ENCODE data around the gene PTPRS. TPM values are rescaled to one million over a fixed set of nuclear protein-coding genes. Genes with fewer than 3 reads are reported as not detected.

PTPRS gene
- total and polyA plus RNA-seq, 2 donors = 4.7 to 8.5 TPM

DNA sequence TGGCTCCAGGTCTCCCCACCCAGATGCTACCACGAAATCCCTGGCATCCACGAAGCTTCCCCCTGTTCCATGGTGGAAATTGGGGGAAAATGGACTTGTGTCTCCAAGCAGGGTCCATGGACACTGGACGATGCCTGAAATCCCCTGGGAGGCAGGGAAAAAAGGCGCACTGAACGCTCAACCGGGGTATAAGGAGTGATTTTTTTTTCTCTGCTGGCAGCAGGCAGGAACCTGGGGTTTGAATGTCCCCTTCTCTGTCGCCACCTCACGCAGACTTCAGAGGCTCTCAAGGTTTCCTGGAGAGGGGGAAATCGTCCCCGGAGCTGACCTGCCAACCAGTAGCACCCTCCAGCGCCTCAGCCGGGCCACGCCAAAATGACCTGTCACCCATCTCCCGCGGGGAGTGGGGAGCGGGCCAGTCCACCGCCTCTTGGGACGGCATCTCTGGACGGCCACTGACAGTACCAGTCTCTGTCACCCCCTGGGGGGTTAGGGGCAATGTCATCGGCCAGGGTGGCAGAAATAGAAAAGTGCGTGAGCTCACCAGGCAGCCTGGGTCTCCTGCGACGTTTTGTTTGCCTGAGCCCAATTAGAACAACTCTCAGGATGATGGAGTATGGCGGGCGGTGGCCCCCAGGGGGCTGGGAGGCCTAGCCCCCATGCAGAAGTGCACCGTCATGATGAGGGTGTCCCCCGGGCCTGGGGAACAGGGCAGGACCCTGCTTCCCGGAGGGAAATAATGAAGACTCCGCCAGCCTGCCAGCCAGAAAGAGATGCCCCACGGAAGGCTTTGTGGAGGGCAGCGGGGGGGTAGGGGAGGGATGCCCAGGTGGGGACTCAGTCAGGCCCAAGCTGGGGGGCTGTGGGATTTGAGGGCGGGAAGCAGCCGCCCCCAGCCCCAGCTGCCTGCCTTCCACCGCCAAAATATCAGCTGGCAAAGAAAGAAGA, 2.6 kb downstream of the PTPRS start:
- Histone ChIP-seq H3K36me3 (ENCODE audit: control insufficient read depth in 2 of 2, insufficient read depth in 2 of 2, low read length in 1 of 2) (no peaks in the 10 kb centered on the region), H3K9me3 (ENCODE audit: control insufficient read depth in 2 of 2, insufficient read depth in 1 of 2, low read length in 1 of 2) (peaks cover 4 to 5% of the 10 kb centered on the region in 2 donors), H3K27me3 (ENCODE audit: control insufficient read depth in 2 of 2, insufficient read depth in 1 of 2, low read length in 1 of 2) (peaks cover 69 to 86% of the 10 kb centered on the region in 2 donors), H3K4me1 (ENCODE audit: control insufficient read depth in 2 of 2, insufficient read depth in 2 of 2, low read length in 2 of 2) (peaks cover 3 to 14% of the 10 kb centered on the region in 2 donors), H3K27ac (ENCODE audit: low read depth in 1 of 2, low read length in 1 of 2) (no peak overlapping the region), H3K4me3 (ENCODE audit: low read length in 2 of 2) (no peak overlapping the region)
- no peak for DNase-seq (ENCODE audit: low read depth in 6 of 9, low spot score in 9 of 9)
- WGBS = 55% methylated on average over 34 of the region's 34 CpGs

DNA sequence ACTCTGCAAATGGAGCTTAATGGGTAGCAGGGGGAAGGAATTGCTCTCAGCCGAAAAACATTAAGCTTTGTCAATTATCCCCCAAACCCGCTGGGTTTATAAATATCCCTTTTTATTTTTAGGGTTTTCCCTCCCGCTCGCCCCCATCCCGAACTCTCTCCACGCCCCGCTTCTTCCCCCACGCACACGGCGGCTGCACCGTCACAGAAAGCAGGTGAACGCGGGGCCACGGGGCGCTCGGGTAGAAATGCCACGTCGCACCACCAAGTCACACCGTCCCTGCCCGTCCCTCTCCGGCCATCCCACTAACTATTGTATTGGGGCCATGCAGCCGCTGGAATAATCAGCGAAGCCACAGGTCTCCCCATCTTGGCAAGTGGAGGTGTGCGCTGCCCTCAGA, 3.5 kb downstream of the PTPRS start:
- no peak overlapping the region for H3K4me3 ChIP-seq (ENCODE audit: low read length in 2 of 2)
- H3K9me3 ChIP-seq (ENCODE audit: control insufficient read depth in 2 of 2, insufficient read depth in 1 of 2, low read length in 1 of 2) = peaks cover 4 to 5% of the 10 kb centered on the region in 2 donors
- H3K36me3 ChIP-seq (ENCODE audit: control insufficient read depth in 2 of 2, insufficient read depth in 2 of 2, low read length in 1 of 2) = no peaks in the 10 kb centered on the region
- DNase-seq (ENCODE audit: low read depth in 6 of 9, low spot score in 9 of 9) = no peak
- peaks cover 3 to 14% of the 10 kb centered on the region in 2 donors for H3K4me1 ChIP-seq (ENCODE audit: control insufficient read depth in 2 of 2, insufficient read depth in 2 of 2, low read length in 2 of 2)
- H3K27me3 ChIP-seq (ENCODE audit: control insufficient read depth in 2 of 2, insufficient read depth in 1 of 2, low read length in 1 of 2) = peaks cover 67 to 80% of the 10 kb centered on the region in 2 donors
- WGBS = 88% methylated on average over 24 of the region's 24 CpGs
- H3K27ac ChIP-seq (ENCODE audit: low read depth in 1 of 2, low read length in 1 of 2) = no peak overlapping the region

- peak in 2 of 9 donors; percentile 16 to 26 for DNase-seq (ENCODE audit: low read depth in 6 of 9, low spot score in 9 of 9)
- Histone ChIP-seq H3K36me3 (ENCODE audit: control insufficient read depth in 2 of 2, insufficient read depth in 2 of 2, low read length in 1 of 2) (no peaks in the 10 kb centered on the region), H3K4me1 (ENCODE audit: control insufficient read depth in 2 of 2, insufficient read depth in 2 of 2, low read length in 2 of 2) (peaks cover 3 to 14% of the 10 kb centered on the region in 2 donors), H3K4me3 (ENCODE audit: low read length in 2 of 2) (no peak overlapping the region), H3K27me3 (ENCODE audit: control insufficient read depth in 2 of 2, insufficient read depth in 1 of 2, low read length in 1 of 2) (peaks cover 60 to 76% of the 10 kb centered on the region in 2 donors), H3K27ac (ENCODE audit: low read depth in 1 of 2, low read length in 1 of 2) (no peak overlapping the region), H3K9me3 (ENCODE audit: control insufficient read depth in 2 of 2, insufficient read depth in 1 of 2, low read length in 1 of 2) (peaks cover 4 to 5% of the 10 kb centered on the region in 2 donors)
- WGBS = 5% methylated on average over 21 of the region's 21 CpGs
Measured at GRCh38 chr19:5336195-5336965, 4.2 kb downstream of the PTPRS start.

- 50% methylated on average over 15 of the region's 15 CpGs for WGBS
- no peak overlapping the region for H3K27ac ChIP-seq (ENCODE audit: low read depth in 1 of 2, low read length in 1 of 2)
- peaks cover 3 to 14% of the 10 kb centered on the region in 2 donors for H3K4me1 ChIP-seq (ENCODE audit: control insufficient read depth in 2 of 2, insufficient read depth in 2 of 2, low read length in 2 of 2)
- no peaks in the 10 kb centered on the region for H3K9me3 ChIP-seq (ENCODE audit: control insufficient read depth in 2 of 2, insufficient read depth in 1 of 2, low read length in 1 of 2)
- no peaks in the 10 kb centered on the region for H3K36me3 ChIP-seq (ENCODE audit: control insufficient read depth in 2 of 2, insufficient read depth in 2 of 2, low read length in 1 of 2)
- no peak for DNase-seq (ENCODE audit: low read depth in 6 of 9, low spot score in 9 of 9)
- peaks cover 53 to 69% of the 10 kb centered on the region in 2 donors for H3K27me3 ChIP-seq (ENCODE audit: control insufficient read depth in 2 of 2, insufficient read depth in 1 of 2, low read length in 1 of 2)
- no peak overlapping the region for H3K4me3 ChIP-seq (ENCODE audit: low read length in 2 of 2)
Measured at GRCh38 chr19:5335593-5335992, 5.0 kb downstream of the PTPRS start.

DNA sequence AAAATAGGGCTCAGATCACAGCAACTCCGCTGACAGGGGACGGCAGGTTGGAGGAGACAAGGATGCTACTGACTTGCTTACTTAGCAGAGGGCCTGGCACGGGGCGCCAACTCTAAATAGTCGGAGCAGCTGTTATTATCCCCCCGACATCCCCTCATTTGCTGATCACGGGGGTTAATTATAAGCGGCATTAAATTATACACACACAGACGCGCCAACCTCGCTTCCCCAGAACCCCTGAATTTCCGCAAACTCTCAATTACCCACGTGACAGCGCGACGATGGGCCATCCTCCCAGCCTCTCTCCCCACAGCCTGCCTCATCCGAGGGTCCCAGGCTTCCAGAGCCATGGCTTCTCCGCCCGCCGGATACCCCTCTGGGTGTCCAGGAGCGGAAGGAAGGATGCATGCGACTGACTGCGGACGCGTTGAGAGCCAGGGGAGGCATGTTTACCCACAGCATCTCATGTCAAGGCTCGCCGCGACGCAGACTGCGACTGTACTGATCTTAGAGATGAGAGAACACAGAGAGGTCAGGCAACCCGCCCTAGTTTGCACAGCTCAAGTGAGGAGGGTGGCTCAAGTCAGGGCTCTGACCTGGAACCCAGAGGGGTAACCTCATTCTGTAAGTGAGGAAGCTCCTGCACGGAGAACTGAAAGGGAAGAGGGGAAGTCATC, 5.7 kb downstream of the PTPRS start:
- Histone ChIP-seq H3K9me3 (ENCODE audit: control insufficient read depth in 2 of 2, insufficient read depth in 1 of 2, low read length in 1 of 2) (no peaks in the 10 kb centered on the region), H3K36me3 (ENCODE audit: control insufficient read depth in 2 of 2, insufficient read depth in 2 of 2, low read length in 1 of 2) (no peaks in the 10 kb centered on the region), H3K27me3 (ENCODE audit: control insufficient read depth in 2 of 2, insufficient read depth in 1 of 2, low read length in 1 of 2) (peaks cover 46 to 64% of the 10 kb centered on the region in 2 donors), H3K27ac (ENCODE audit: low read depth in 1 of 2, low read length in 1 of 2) (no peak overlapping the region), H3K4me1 (ENCODE audit: control insufficient read depth in 2 of 2, insufficient read depth in 2 of 2, low read length in 2 of 2) (peaks cover 3 to 14% of the 10 kb centered on the region in 2 donors), H3K4me3 (ENCODE audit: low read length in 2 of 2) (no peak overlapping the region)
- no peak for DNase-seq (ENCODE audit: low read depth in 6 of 9, low spot score in 9 of 9)
- 88% methylated on average over 32 of the region's 32 CpGs for whole genome bisulfite sequencing

GRCh38 chr19:5334366-5334739, 6.3 kb downstream of the PTPRS start:
- WGBS = 89% methylated on average over 10 of the region's 10 CpGs
- peaks cover 40 to 58% of the 10 kb centered on the region in 2 donors for H3K27me3 ChIP-seq (ENCODE audit: control insufficient read depth in 2 of 2, insufficient read depth in 1 of 2, low read length in 1 of 2)

GRCh38 chr19:5333581-5334365, 6.8 kb downstream of the PTPRS start:
- Histone ChIP-seq H3K27ac (ENCODE audit: low read depth in 1 of 2, low read length in 1 of 2) (no peak overlapping the region), H3K27me3 (ENCODE audit: control insufficient read depth in 2 of 2, insufficient read depth in 1 of 2, low read length in 1 of 2) (peaks cover 35 to 52% of the 10 kb centered on the region in 2 donors), H3K4me3 (ENCODE audit: low read length in 2 of 2) (no peak overlapping the region), H3K36me3 (ENCODE audit: control insufficient read depth in 2 of 2, insufficient read depth in 2 of 2, low read length in 1 of 2) (no peaks in the 10 kb centered on the region), H3K9me3 (ENCODE audit: control insufficient read depth in 2 of 2, insufficient read depth in 1 of 2, low read length in 1 of 2) (no peaks in the 10 kb centered on the region), H3K4me1 (ENCODE audit: control insufficient read depth in 2 of 2, insufficient read depth in 2 of 2, low read length in 2 of 2) (peaks cover 3 to 10% of the 10 kb centered on the region in 2 donors)
- 91% methylated on average over 17 of the region's 17 CpGs for WGBS
- no peak for DNase-seq (ENCODE audit: low read depth in 6 of 9, low spot score in 9 of 9)

More at GRCh38 chr19:5334366-5334739, 6.3 kb downstream of the PTPRS start:
- Histone ChIP-seq H3K27ac (ENCODE audit: low read depth in 1 of 2, low read length in 1 of 2) (no peak overlapping the region), H3K4me3 (ENCODE audit: low read length in 2 of 2) (no peak overlapping the region), H3K36me3 (ENCODE audit: control insufficient read depth in 2 of 2, insufficient read depth in 2 of 2, low read length in 1 of 2) (no peaks in the 10 kb centered on the region), H3K9me3 (ENCODE audit: control insufficient read depth in 2 of 2, insufficient read depth in 1 of 2, low read length in 1 of 2) (no peaks in the 10 kb centered on the region), H3K4me1 (ENCODE audit: control insufficient read depth in 2 of 2, insufficient read depth in 2 of 2, low read length in 2 of 2) (peaks cover 3 to 14% of the 10 kb centered on the region in 2 donors)
- DNase-seq (ENCODE audit: low read depth in 6 of 9, low spot score in 9 of 9) = no peak

DNA sequence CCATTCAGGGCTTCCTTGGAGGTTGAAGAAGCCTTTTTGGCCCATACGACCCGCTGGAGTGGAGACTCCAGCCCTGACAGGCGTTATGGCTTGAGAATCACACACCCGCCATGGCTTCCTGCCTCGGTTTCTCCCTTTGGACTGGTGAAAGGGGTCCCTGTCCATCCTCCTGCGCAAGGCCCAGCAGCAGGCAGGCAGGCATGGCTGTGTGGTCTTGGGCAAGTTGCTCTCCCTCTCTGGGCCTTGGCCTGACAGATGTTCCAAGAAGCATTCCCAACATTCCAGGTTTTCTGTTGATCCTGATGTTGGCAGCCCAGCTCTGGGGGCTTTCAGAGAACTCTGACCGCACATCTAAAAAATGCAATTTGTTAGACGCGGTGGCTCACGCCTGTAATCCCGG, 8.1 kb downstream of the PTPRS start:
- Histone ChIP-seq H3K4me3 (ENCODE audit: low read length in 2 of 2) (no peak overlapping the region), H3K27ac (ENCODE audit: low read depth in 1 of 2, low read length in 1 of 2) (no peak overlapping the region), H3K4me1 (ENCODE audit: control insufficient read depth in 2 of 2, insufficient read depth in 2 of 2, low read length in 2 of 2) (peaks cover 3 to 10% of the 10 kb centered on the region in 2 donors), H3K36me3 (ENCODE audit: control insufficient read depth in 2 of 2, insufficient read depth in 2 of 2, low read length in 1 of 2) (no peaks in the 10 kb centered on the region), H3K27me3 (ENCODE audit: control insufficient read depth in 2 of 2, insufficient read depth in 1 of 2, low read length in 1 of 2) (peaks cover 25 to 40% of the 10 kb centered on the region in 2 donors), H3K9me3 (ENCODE audit: control insufficient read depth in 2 of 2, insufficient read depth in 1 of 2, low read length in 1 of 2) (no peaks in the 10 kb centered on the region)
- WGBS = 92% methylated on average over 11 of the region's 11 CpGs
- DNase-seq (ENCODE audit: low read depth in 6 of 9, low spot score in 9 of 9) = no peak
